IMR-90 (cell line): ENCODE data around the gene PCMTD2. TPM values are rescaled to one million over a fixed set of nuclear protein-coding genes. Genes with fewer than 3 reads are reported as not detected.
"Not testable (repeated sequence)": the region's sequence is repeated elsewhere in the genome, so short reads cannot be mapped to it uniquely, and the experiment has no call there.

ENCODE experiments used
- ATAC-seq: fragments of 200-7000 bp; cut with Tn5 transposase; 2 replicates; pipeline ENCODE4 v1.9.1; 2020; ENCODE audit warnings: low read depth, mild to moderate bottlenecking, moderate library complexity
- BruUV-seq: library from RNA; stranded (reverse); fragments of 400-500 nt; replicated peaks from 2 replicates; lab custom pipeline; 2021; lab: Mats Ljungman, UMichigan
- CTCF ChIA-PET: fragments of 300-600 bp; formaldehyde crosslinking; extraction: SDS; loops from one replicate; lab custom pipeline; 2021; ENCODE audit warnings: antibody characterized with exemption; lab: Yijun Ruan, JAX
- POLR2A ChIA-PET: fragments of 300-600 bp; sonication (Branson Sonifier 250); formaldehyde crosslinking; loops from one replicate; lab custom pipeline; 2022; ENCODE audit warnings: antibody characterized with exemption; ENCODE audit not compliant: unreplicated experiment; lab: Charles Lee
- DNase-seq: peaks from one replicate; pipeline ENCODE4 v3.0.0; 2013
- H2AFZ ChIP-seq: replicated peaks from 2 replicates; pipeline ENCODE3; 2013; ENCODE audit warnings: low read length, mild to moderate bottlenecking; ENCODE audit not compliant: poor library complexity
- H2AK5ac ChIP-seq: 2 replicates; pipeline ENCODE4 v1.6.1; 2013; ENCODE audit warnings: low read depth, low read length, inconsistent platforms
- H2AK9ac ChIP-seq: replicated peaks from 2 replicates; pipeline ENCODE3; 2013; ENCODE audit warnings: mild to moderate bottlenecking, low read depth, low read length, moderate library complexity; ENCODE audit not compliant: poor library complexity
- H2BK120ac ChIP-seq: 2 replicates; pipeline ENCODE4 v1.6.1; 2013; ENCODE audit warnings: low read depth, low read length, inconsistent platforms
- H2BK15ac ChIP-seq: 3 replicates; pipeline ENCODE4 v1.6.1; 2013; ENCODE audit warnings: low read depth, low read length, inconsistent platforms
- H2BK20ac ChIP-seq: 2 replicates; pipeline ENCODE4 v1.6.1; 2013; ENCODE audit warnings: low read depth, mild to moderate bottlenecking, inconsistent platforms, low read length, moderate library complexity
- H2BK5ac ChIP-seq: 2 replicates; pipeline ENCODE4 v1.6.1; 2013; ENCODE audit warnings: mild to moderate bottlenecking, low read depth, low read length, inconsistent platforms; ENCODE audit not compliant: poor library complexity, severe bottlenecking
- H3K14ac ChIP-seq: replicated peaks from 2 replicates; pipeline ENCODE4 v1.6.1; 2013; ENCODE audit warnings: low read depth, low read length, inconsistent platforms
- H3K18ac ChIP-seq: 2 replicates; pipeline ENCODE4 v1.6.1; 2013; ENCODE audit warnings: low read depth, low read length, control low read depth
- H3K23ac ChIP-seq: 2 replicates; pipeline ENCODE4 v1.6.1; 2013; ENCODE audit warnings: low read depth, low read length, inconsistent platforms
- H3K27ac ChIP-seq: 2 replicates; pipeline ENCODE4 v1.5.1; 2013; ENCODE audit warnings: mild to moderate bottlenecking, control low read depth, low read length; ENCODE audit not compliant: insufficient read depth
- H3K27me3 ChIP-seq: 2 replicates; pipeline ENCODE4 v1.6.1; 2013; ENCODE audit warnings: low read length; ENCODE audit not compliant: control insufficient read depth, insufficient read depth
- H3K36me3 ChIP-seq: 2 replicates; pipeline ENCODE4 v1.6.1; 2013; ENCODE audit warnings: low read length, mixed read lengths; ENCODE audit not compliant: control insufficient read depth, insufficient read depth
- H3K4ac ChIP-seq: 2 replicates; pipeline ENCODE4 v1.6.1; 2013; ENCODE audit warnings: low read depth, low read length, inconsistent platforms
- H3K4me1 ChIP-seq: 2 replicates; pipeline ENCODE4 v1.6.1; 2013; ENCODE audit warnings: low read length, mixed read lengths; ENCODE audit not compliant: control insufficient read depth, insufficient read depth
- H3K4me2 ChIP-seq: 2 replicates; pipeline ENCODE4 v1.6.1; 2013; ENCODE audit warnings: low read depth, mild to moderate bottlenecking, control low read depth, low read length, moderate library complexity
- H3K4me3 ChIP-seq: 2 replicates; pipeline ENCODE4 v1.5.1; 2013; ENCODE audit warnings: low read depth, mild to moderate bottlenecking, control low read depth, low read length, moderate library complexity; ENCODE audit not compliant: insufficient read depth
- H3K56ac ChIP-seq: 2 replicates; pipeline ENCODE4 v1.6.1; 2013; ENCODE audit warnings: low read length, inconsistent platforms; ENCODE audit not compliant: insufficient read depth; ENCODE audit errors: extremely low read depth
- H3K79me1 ChIP-seq, 2 experiments: 2 replicates each; pipeline ENCODE4 v1.6.1; 2013; ENCODE audit warnings: low read length in 2 of 2, inconsistent platforms in 1 of 2, low read depth in 1 of 2
- H3K9ac ChIP-seq: 2 replicates; pipeline ENCODE4 v1.6.1; 2013; ENCODE audit warnings: low read depth, low read length, control low read depth
- H3K9me1 ChIP-seq: 2 replicates; pipeline ENCODE4 v1.6.1; 2013; ENCODE audit warnings: low read length, inconsistent platforms; ENCODE audit not compliant: insufficient read depth
- H3K9me3 ChIP-seq: 2 replicates; pipeline ENCODE4 v1.6.1; 2013; ENCODE audit warnings: low read length; ENCODE audit not compliant: control insufficient read depth, insufficient read depth
- H4K20me1 ChIP-seq: 2 replicates; pipeline ENCODE4 v1.6.1; 2013; ENCODE audit warnings: low read length, inconsistent platforms; ENCODE audit not compliant: insufficient read depth
- H4K5ac ChIP-seq: 2 replicates; pipeline ENCODE4 v1.6.1; 2013; ENCODE audit warnings: mild to moderate bottlenecking, low read depth, low read length, control low read depth
- H4K8ac ChIP-seq, 2 experiments: 2 replicates each; pipeline ENCODE4 v1.6.1; 2013; ENCODE audit warnings: low read depth in 2 of 2, low read length in 2 of 2, control low read depth in 1 of 2, inconsistent platforms in 1 of 2
- H4K91ac ChIP-seq: 2 replicates; pipeline ENCODE4 v1.6.1; 2013; ENCODE audit warnings: low read depth, low read length, inconsistent platforms; ENCODE audit not compliant: insufficient read depth
- WGBS, 2 experiments: methylation state at CpG; one replicate each; pipeline versions ENCODE4 v1.1.5 to v1.1.7; 2013; ENCODE audit warnings: missing lambda C conversion rate in 2 of 2; ENCODE audit not compliant: insufficient read length in 1 of 2; ENCODE audit errors: extremely low coverage in 2 of 2; 5-methylcytosine and 5-hydroxymethylcytosine counted together
- dilution Hi-C: fragments of 300-500 bp; cut with HindIII; formaldehyde crosslinking; loops from one replicate; pipeline ENCODE4 v1.14.3; 2018; ENCODE audit warnings: low sequenced_read_pairs; ENCODE audit not compliant: unreplicated experiment
- in situ Hi-C: fragments of 300-500 bp; cut with MboI; formaldehyde crosslinking; loops from 3 replicates; pipeline ENCODE4 v1.14.3; 2019; ENCODE audit warnings: low sequenced_read_pairs, inconsistent platforms, mixed read lengths
- intact Hi-C: fragments of 100-400 bp; cut with micrococcal nuclease; formaldehyde crosslinking; loops from 2 replicates; pipeline ENCODE4 v1.10.0; 2022
- polyA plus RNA-seq, 3 experiments: library from polyadenylated mRNA; depleted of rRNA; stranded (reverse); fragments of >200 nt; gene quantifications; 2 replicates each; pipeline ENCODE4 v1.2.3, GENCODE V29; 2012; ENCODE audit warnings: low replicate concordance in 1 of 3
- total RNA-seq: library from RNA; depleted of rRNA; stranded (reverse); fragments of >200 nt; gene quantifications from 2 replicates; pipeline ENCODE4 v1.2.3, GENCODE V29; 2012

Gene PCMTD2
- total and polyA plus RNA-seq, 2 of the 4 experiments (the other 2 are of a cell fraction) = 23.6 to 28.3 TPM

DNA sequence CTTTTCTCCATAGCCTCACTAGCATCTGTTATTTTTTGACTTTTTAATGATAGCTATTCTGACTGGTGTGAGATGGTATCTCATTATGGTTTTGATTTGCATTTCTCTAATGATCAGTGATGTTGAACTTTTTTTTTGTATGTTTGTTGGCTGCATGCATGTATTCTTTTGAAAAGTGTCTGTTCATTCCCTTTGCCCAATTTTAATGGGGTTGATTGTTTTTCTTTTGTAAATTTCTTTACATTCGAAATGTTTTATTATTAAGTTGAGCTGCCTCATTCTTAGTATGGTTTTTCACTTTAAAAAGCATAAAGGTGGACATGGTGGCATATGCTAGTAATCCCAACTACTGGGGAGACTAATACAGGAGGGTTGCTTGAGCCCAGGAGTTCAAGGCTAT is 58.2 kb downstream of the PCMTD2 start:
- H2AFZ ChIP-seq, H3K36me3 ChIP-seq, H4K8ac ChIP-seq, H2BK5ac ChIP-seq, H3K4me3 ChIP-seq, H3K27ac ChIP-seq, intact Hi-C loops, H3K18ac ChIP-seq, H2AK5ac ChIP-seq, H3K79me1 ChIP-seq, H4K20me1 ChIP-seq, H2BK120ac ChIP-seq, H3K9ac ChIP-seq, H3K14ac ChIP-seq, H2BK20ac ChIP-seq, H3K27me3 ChIP-seq, dilution Hi-C loops, H3K9me3 ChIP-seq, in situ Hi-C loops, H3K4me1 ChIP-seq, POLR2A ChIA-PET, H3K4me2 ChIP-seq, H2AK9ac ChIP-seq, CTCF ChIA-PET, DNase-seq, H4K5ac ChIP-seq, BruUV-seq, ATAC-seq, H3K56ac ChIP-seq, H3K4ac ChIP-seq, H4K91ac ChIP-seq, H2BK15ac ChIP-seq, H3K23ac ChIP-seq, H3K9me1 ChIP-seq: not testable (repeated sequence)
- WGBS, 2 experiments = no CpG with 5 or more reads among the region's 1 CpG

DNA sequence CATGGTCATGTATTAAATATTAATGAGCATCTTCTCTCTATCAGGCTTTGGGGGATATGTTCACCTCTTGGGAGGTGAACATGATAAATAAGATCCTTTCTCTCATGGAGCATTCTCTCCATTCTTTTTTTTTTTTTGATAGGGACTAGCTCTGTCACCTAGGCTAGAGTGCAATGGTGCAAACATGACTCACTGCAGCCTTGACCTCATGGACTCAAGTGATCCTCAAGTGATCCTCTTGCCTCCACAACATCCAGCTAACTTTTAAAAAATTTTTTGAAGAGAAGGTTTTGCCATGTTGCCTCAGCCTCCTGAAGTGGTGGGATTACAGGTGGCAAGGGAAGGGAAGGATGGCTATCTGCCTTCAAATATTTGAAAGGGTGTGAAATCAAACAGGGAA is 59.8 kb downstream of the PCMTD2 start:
- not testable (repeated sequence) for H2BK15ac ChIP-seq

More for the DNA sequence above, 59.8 kb downstream of the PCMTD2 start:
- H3K14ac ChIP-seq, H3K23ac ChIP-seq, H3K27me3 ChIP-seq, H2AK9ac ChIP-seq, H3K4ac ChIP-seq, H3K79me1 ChIP-seq, H3K4me3 ChIP-seq, H3K9ac ChIP-seq, H3K56ac ChIP-seq, H4K91ac ChIP-seq, ATAC-seq, H3K4me2 ChIP-seq, H2BK20ac ChIP-seq, H4K8ac ChIP-seq, DNase-seq, BruUV-seq, H3K18ac ChIP-seq, POLR2A ChIA-PET, intact Hi-C loops, H4K5ac ChIP-seq, H3K27ac ChIP-seq, H3K36me3 ChIP-seq, H3K9me3 ChIP-seq, H4K20me1 ChIP-seq, dilution Hi-C loops, H3K4me1 ChIP-seq, H2AK5ac ChIP-seq, H2BK5ac ChIP-seq, H2AFZ ChIP-seq, H3K9me1 ChIP-seq, H2BK120ac ChIP-seq, in situ Hi-C loops, CTCF ChIA-PET: not testable (repeated sequence)
